ENCODE results near the gene PNPT1. TPM values are rescaled to one million over a fixed set of nuclear protein-coding genes. Genes with fewer than 3 reads are reported as not detected.

The PNPT1 gene
- total RNA-seq, 1 donor from 2014 or later: 29.0 TPM

GRCh38 chr2:55729136-55729685 is 35.6 kb upstream of the PNPT1 start:
- H3K27ac Mint-ChIP-seq: no peak overlapping the region
- no peaks in the 10 kb centered on the region for H3K36me3 Mint-ChIP-seq
- no peak for TF ChIP-seq CTCF (conservative IDR thresholded peaks at IDR 0.05)
- H3K9me3 Mint-ChIP-seq: no peaks in the 10 kb centered on the region
- H3K27me3 Mint-ChIP-seq: no peaks in the 10 kb centered on the region
- DNase-seq (ENCODE audit: extremely low spot score, unreplicated experiment): no peak
- H3K4me3 Mint-ChIP-seq: no peak overlapping the region
- peaks cover 10% of the 10 kb centered on the region for H3K4me1 Mint-ChIP-seq (ENCODE audit: unreplicated experiment)

GRCh38 chr2:55721596-55722215 is 28.1 kb upstream of the PNPT1 start:
- no peaks in the 10 kb centered on the region for H3K36me3 Mint-ChIP-seq

GRCh38 chr2:55720417-55720816 is 26.8 kb upstream of the PNPT1 start:
- no peak for TF ChIP-seq CTCF (conservative IDR thresholded peaks at IDR 0.05)
- no peak overlapping the region for H3K4me3 Mint-ChIP-seq
- peak overlapping the region; percentile 31 for H3K27ac Mint-ChIP-seq
- no peak for DNase-seq (ENCODE audit: extremely low spot score, unreplicated experiment)
- H3K4me1 Mint-ChIP-seq (ENCODE audit: unreplicated experiment): peaks cover 4% of the 10 kb centered on the region
- peaks cover 24% of the 10 kb centered on the region for H3K27me3 Mint-ChIP-seq
- H3K36me3 Mint-ChIP-seq: no peaks in the 10 kb centered on the region
- H3K9me3 Mint-ChIP-seq: no peaks in the 10 kb centered on the region

More at GRCh38 chr2:55721596-55722215, 28.1 kb upstream of the PNPT1 start:
- TF ChIP-seq CTCF (conservative IDR thresholded peaks at IDR 0.05): no peak
- Mint-ChIP-seq H3K27me3 (peaks cover 19% of the 10 kb centered on the region), H3K4me3 (peak overlapping the region; percentile 73), H3K27ac (peak overlapping the region; percentile 90), H3K4me1 (ENCODE audit: unreplicated experiment) (peaks cover 4% of the 10 kb centered on the region), H3K9me3 (no peaks in the 10 kb centered on the region)
- no peak for DNase-seq (ENCODE audit: extremely low spot score, unreplicated experiment)

- Mint-ChIP-seq H3K27ac (no peak overlapping the region), H3K4me3 (no peak overlapping the region), H3K36me3 (no peaks in the 10 kb centered on the region), H3K4me1 (ENCODE audit: unreplicated experiment) (peaks cover 4% of the 10 kb centered on the region), H3K27me3 (peaks cover 27% of the 10 kb centered on the region), H3K9me3 (no peaks in the 10 kb centered on the region)
- no peak for DNase-seq (ENCODE audit: extremely low spot score, unreplicated experiment)
- no peak for TF ChIP-seq CTCF (conservative IDR thresholded peaks at IDR 0.05)
Observed at GRCh38 chr2:55719852-55720251, 26.2 kb upstream of the PNPT1 start.

- no peak overlapping the region for H3K27ac Mint-ChIP-seq
- no peak overlapping the region for H3K4me3 Mint-ChIP-seq
- no peaks in the 10 kb centered on the region for H3K36me3 Mint-ChIP-seq
- no peaks in the 10 kb centered on the region for H3K9me3 Mint-ChIP-seq
- peaks cover 24% of the 10 kb centered on the region for H3K27me3 Mint-ChIP-seq
- peaks cover 4% of the 10 kb centered on the region for H3K4me1 Mint-ChIP-seq (ENCODE audit: unreplicated experiment)
- no peak for DNase-seq (ENCODE audit: extremely low spot score, unreplicated experiment)
- TF ChIP-seq CTCF (conservative IDR thresholded peaks at IDR 0.05): peak; percentile 96
Observed at GRCh38 chr2:55718165-55719008, 24.7 kb upstream of the PNPT1 start.

Data from type B pancreatic cell (in vitro differentiated cells).